ENCODE data around the gene CD6.
"Not testable (repeated sequence)": the region's sequence is repeated elsewhere in the genome, so short reads cannot be mapped to it uniquely, and the experiment has no call there.

CD6 gene

GRCh38 chr11:60954421-60954820, 17.1 kb upstream of the CD6 start:
- no peak for FAIRE-seq

GRCh38 chr11:60955571-60955970, 15.9 kb upstream of the CD6 start:
- no peak for FAIRE-seq

- no peak for FAIRE-seq
Observed at GRCh38 chr11:60957188-60957587, 14.3 kb upstream of the CD6 start.

GRCh38 chr11:60959431-60959830, 12.0 kb upstream of the CD6 start:
- no peak for FAIRE-seq

GRCh38 chr11:60960405-60960804, 11.1 kb upstream of the CD6 start:
- no peak for FAIRE-seq

- no peak for FAIRE-seq
Observed at GRCh38 chr11:60964801-60965200, 6.7 kb upstream of the CD6 start.

GRCh38 chr11:60966890-60967289, 4.6 kb upstream of the CD6 start:
- no peak for FAIRE-seq

- no peak for FAIRE-seq
Observed at GRCh38 chr11:60968223-60968622, 3.3 kb upstream of the CD6 start.

- FAIRE-seq = no peak
Observed at GRCh38 chr11:60970369-60970774, 1.1 kb upstream of the CD6 start.

- no peak for FAIRE-seq
Observed at GRCh38 chr11:60970890-60971289, 590 bp upstream of the CD6 start.

GRCh38 chr11:60972182-60973030, 926 bp downstream of the CD6 start:
- FAIRE-seq = no peak

- no peak for FAIRE-seq
Observed at GRCh38 chr11:60973699-60974098, 2.2 kb downstream of the CD6 start.

- FAIRE-seq = not testable (repeated sequence)
Observed at GRCh38 chr11:60974316-60974715, 2.8 kb downstream of the CD6 start.

GRCh38 chr11:60974726-60975125, 3.2 kb downstream of the CD6 start:
- no peak for FAIRE-seq

GRCh38 chr11:60977224-60977623, 5.7 kb downstream of the CD6 start:
- FAIRE-seq = no peak

GRCh38 chr11:60977836-60978235, 6.4 kb downstream of the CD6 start:
- FAIRE-seq = no peak

- FAIRE-seq = no peak
Observed at GRCh38 chr11:60978546-60979380, 7.3 kb downstream of the CD6 start.

GRCh38 chr11:60981515-60981914, 10.0 kb downstream of the CD6 start:
- FAIRE-seq = no peak

- no peak for FAIRE-seq
Observed at GRCh38 chr11:60982184-60982583, 10.7 kb downstream of the CD6 start.

- no peak for FAIRE-seq
Observed at GRCh38 chr11:60984149-60984548, 12.7 kb downstream of the CD6 start.

GRCh38 chr11:60984636-60985035, 13.2 kb downstream of the CD6 start:
- FAIRE-seq = no peak

GRCh38 chr11:60985501-60985900, 14.0 kb downstream of the CD6 start:
- FAIRE-seq = no peak

GRCh38 chr11:60985991-60986915, 14.8 kb downstream of the CD6 start:
- no peak for FAIRE-seq

Data from endometrium (tissue), 2 donors.